HG02623 (cell line): Measurements from ENCODE around the gene CCDC27.
"Not testable (repeated sequence)": the region's sequence is repeated elsewhere in the genome, so short reads cannot be mapped to it uniquely, and the experiment has no call there.

Experiments
- ATAC-seq: cut with Tn5 transposase; IDR thresholded peaks from one replicate; pipeline ENCODE4 v1.9.1; 2021; ENCODE audit warnings: moderate library complexity; ENCODE audit not compliant: unreplicated experiment

Gene CCDC27

DNA sequence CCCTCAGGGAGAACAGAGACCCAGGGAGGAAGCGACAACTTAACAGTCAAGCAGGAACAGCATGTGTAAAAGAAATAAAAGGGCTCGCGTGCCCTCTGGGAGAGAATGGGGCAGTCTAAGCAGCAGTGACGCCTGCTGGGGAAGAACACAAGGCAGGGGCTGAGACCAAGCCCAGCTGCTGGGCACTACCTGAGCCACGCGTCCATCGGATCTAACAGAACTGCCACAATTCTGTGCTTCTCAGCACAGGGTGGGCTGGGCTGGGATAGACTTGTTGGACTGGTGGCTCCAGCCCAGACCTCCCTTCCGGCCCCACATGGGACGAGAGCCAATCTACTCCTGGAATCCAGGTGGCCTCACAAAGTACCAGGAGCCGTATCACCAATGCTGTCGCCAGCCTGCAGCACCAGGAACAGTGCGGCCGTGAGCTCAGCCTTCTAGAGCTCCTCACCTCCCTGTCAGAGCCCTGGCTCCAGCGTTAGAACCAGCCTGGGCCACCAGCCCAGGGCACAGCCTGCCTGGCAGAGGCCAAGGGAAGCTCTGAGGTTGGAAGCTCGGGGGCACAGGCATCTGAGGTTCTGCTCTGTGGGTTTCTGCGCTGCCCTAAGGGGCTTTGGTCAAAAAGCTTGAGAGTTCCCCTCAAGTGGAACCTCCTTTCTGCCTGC, 36.6 kb downstream of the CCDC27 start:
- ATAC-seq, result no peak

GRCh38 chr1:3789421-3790300, 37.4 kb downstream of the CCDC27 start:
- no peak for ATAC-seq

GRCh38 chr1:3790500-3790923, 38.3 kb downstream of the CCDC27 start:
- no peak for ATAC-seq

GRCh38 chr1:3790952-3791351, 38.7 kb downstream of the CCDC27 start:
- ATAC-seq, result no peak

GRCh38 chr1:3795453-3796214, 43.4 kb downstream of the CCDC27 start:
- peak; percentile 13 for ATAC-seq

DNA sequence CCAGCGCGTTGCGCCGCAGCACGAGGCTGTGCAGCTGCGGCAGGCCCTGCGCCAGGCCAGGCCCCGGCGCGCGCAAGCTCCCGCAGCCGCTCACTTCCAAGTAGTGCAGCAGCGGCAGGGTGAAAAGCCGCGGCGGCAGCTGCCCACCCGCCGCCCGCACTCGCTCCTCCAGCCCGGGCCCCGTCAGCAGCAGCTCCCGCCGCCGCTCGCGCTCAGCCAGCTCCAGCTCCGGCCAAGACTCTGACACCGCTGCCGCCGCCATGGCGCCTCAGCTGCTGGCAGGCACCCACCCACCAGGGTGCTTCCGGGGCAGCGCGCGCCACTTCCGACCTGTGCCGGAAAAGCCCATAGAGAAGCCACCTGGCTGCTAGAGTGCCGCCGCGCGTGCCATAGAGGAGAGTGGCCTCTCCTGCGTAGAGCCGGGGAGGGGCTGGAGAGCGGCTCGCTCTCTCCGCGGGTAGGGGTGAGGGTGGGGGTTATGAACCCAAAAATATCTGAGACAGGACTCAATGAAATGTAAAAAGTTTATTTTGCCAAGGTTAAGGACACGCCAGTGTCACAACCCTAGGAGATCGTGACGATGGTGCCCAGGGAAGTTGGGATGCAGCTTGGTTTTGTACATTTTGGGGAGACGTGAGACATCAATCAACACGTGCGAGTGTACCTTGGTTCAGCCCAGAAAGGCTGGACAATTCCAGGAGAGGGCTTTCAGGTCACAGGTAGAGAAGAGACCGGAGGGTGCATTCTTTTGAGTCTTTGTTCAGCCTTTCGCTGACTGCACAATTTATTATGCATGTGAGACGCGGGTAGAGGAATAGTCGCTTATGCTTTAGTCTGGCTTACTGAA, 44.2 kb downstream of the CCDC27 start, which contains the start of gene LRRC47:
Gene LRRC47 (minus strand): TSS at position 284 of the 847 bp plus-strand sequence. CDS start 22 bp downstream, at position 262.
- ATAC-seq, result peak; percentile 96

DNA sequence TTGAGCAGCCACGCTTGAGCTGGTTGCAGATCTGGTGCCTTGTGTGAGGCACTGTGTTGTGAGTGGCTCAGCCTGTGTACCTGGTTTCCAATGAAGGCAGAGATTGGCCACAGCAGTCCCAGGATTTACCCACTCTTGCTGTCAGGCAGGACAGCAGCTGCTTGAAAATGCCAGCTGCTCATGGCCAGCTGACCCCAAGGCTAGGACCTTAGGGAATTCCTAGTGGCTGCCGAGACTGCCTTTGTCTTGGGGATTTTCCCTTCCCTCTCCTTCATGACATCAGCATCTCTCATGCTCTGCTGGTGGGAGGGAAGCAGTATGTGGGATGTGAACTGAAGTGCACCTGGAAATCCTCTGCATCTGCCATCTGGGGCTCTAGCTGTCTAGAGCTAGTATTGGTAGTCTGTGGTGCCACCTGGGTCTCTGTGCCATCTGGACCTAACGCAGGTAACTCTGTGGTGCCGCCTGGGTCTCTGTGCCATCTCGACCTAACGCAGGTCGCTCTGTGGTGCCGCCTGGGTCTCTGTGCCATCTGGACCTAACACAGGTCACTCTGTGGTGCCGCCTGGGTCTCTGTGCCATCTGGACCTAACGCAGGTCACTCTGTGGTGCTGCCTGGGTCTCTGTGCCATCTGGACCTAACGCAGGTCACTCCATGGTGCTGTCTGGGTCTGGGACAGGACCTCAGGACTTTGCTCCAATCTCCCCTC, 47.9 kb downstream of the CCDC27 start:
- ATAC-seq, result no peak

GRCh38 chr1:3800795-3801194, 48.5 kb downstream of the CCDC27 start:
- not testable (repeated sequence) for ATAC-seq

DNA sequence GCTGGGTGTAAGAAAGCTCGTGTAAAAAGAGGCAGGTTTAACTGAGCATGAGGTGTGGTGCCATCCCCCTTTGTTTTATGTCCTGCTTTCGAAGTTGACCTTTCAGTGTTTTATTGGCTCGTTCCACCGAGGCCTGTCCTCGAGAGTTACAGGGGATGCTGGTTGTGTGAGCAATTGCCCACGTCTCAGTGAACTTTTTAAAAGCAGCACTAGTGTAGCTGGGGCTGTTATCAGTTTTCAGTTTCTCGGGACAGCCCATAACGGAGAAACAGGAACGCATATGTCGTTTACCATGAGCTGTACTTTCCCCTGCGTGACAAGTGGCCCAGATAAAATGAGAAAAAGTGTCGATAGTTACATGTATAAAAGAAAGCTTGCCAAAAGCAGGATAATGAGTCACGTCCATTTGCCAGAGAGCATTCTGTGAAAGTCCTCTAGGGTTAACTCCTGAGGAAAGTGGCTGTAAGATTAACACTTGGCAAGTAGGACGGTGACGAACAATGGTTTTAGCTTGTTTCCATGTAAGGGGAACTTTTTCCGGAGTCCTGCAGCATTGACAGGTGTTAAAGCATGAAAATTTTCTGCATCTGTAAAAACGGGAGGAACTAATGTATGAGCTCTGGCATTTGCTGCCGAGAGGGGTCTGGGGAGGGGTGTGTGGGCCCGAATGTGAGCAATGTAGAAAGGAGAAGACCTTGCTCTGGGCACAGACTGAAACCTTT, 51.8 kb downstream of the CCDC27 start:
- ATAC-seq, result no peak

GRCh38 chr1:3804627-3804944, 52.3 kb downstream of the CCDC27 start:
- not testable (repeated sequence) for ATAC-seq

DNA sequence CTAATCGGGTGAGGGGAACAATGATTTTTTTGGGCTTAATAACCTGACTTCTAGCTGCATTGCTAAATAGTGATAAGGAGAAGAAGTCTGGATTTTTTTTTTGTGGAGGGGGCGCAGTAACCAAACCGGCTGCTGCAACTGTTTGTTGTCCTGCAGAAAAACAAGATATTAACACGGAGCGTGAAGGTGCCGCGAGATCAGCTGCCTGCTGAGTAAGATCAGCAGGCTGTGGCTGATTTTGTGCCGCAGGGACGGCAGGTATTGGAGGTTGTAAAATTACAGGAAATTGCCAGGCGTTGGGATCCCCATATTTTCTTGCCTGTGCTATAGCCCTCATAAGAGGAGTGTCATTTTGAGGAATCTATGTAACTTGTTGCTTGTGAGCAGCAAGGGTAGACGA, 52.8 kb downstream of the CCDC27 start:
- no peak for ATAC-seq

DNA sequence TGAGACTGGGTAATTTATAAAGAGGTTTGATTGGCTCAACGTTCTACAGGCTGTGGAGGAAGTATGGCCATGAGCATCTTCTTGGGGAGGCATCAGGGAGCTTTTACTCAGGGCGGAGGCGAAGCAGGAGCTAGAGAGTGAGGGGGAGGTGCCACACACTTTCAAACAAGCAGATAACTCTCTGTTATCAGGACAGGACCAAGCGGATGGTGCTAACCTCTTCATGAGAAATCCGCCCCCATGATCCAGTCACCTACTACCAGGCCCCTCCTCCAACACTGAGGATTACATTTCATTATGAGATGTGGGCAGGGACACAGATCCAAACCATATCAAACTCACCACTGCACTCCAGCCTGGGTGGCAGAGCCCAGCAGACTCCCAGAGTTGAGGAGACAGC, 55.5 kb downstream of the CCDC27 start:
- ATAC-seq, result no peak

GRCh38 chr1:3809680-3810079, 57.4 kb downstream of the CCDC27 start:
- no peak for ATAC-seq

- ATAC-seq, result not testable (repeated sequence)
Observed at GRCh38 chr1:3810149-3810761, 58.0 kb downstream of the CCDC27 start.

- ATAC-seq, result no peak
Observed at GRCh38 chr1:3811595-3811911, 59.3 kb downstream of the CCDC27 start.

DNA sequence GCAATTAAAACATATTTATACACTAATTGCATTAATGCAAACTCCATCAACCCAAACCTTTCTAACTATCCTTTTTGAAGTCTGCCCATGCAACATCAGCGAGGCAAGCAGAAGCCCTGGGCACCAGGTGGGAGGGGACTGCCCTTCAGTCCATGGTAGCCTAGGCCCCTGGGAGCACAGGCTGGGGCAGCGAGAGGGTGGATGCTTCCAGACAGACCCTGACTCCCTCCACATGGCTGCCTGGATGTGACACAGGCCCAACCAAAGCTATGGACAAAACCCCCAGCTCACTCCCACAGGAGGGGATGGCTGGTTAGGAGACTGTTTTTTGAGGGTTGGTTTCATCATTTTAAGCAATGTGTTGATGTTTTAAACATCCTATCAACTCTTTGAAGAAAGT, 61.8 kb downstream of the CCDC27 start:
- no peak for ATAC-seq

DNA sequence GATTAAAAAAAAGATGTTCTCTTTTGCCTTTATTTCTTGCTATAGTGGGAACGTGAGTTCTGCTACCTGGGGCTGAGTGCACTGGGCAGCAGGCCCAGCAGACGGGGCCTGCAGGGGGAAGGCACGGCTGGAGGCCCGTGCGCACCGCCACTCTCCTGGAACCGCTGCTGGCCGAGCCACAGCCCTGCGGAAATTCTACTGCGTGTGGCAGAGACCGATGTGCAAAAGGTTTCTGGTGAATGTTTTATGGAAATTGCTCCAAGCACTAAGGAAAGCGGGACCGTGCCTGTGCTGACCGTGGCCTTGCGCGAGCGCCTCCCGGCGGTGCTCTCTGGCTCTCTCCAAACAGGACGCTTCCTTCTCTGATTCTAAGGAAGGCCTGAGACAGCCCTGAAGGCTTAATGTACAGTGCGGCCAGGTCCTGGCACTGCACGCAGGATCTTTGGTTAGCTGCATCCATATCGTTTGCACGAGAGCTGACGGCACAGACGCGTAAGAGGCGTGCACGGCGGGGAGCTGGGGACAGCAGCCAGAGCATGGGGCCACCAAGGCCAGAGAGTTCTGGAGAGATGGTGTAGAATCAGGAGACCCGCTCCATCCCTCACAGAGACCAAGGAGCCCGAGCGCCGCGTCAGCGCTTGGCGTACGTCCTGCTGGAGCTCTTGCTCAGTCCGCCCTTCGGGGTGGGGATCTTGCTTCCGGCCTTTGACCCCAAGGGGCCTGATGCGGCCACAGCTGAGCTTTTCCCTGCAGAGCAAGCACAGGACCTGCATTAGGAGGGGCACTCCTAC, 62.7 kb downstream of the CCDC27 start:
- ATAC-seq, result no peak
